ENCODE measurements around the gene ALDH5A1. TPM values are rescaled to one million over a fixed set of nuclear protein-coding genes. Genes with fewer than 3 reads are reported as not detected.

Gene ALDH5A1
- total RNA-seq, 1 donor from 2014 or later, result 15.9 TPM

DNA sequence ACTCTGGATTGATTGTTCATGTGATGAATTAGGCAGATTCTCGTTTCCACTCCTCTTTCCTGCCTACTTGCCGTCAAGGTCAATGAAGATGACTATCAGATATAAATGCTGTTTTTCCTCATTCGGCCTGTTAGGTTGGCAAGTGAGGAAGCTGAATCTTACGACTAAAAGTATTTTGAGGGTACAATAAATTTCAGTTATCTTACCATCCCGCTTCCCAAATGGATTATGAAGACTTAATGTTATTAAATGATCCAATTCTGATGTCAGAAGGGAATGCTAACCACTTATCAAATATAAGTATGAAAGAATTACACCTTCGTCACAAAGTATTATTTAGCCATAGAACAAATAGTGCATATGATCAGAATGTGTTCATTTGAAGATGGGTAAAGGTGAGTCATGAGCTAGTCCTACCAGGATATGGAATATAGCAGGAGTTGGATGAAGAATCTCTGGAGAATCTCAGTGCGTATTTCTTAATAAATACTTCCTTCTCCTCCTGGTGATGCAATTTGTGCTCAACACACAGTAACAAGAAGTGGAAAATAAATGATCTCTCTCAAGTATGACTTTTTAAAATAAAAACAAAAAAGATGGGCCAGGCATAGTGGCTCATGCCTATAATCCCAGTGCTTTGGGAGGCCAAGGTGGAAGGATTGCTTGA lies 10.0 kb upstream of the ALDH5A1 start:
- TF ChIP-seq, protein P1, sequence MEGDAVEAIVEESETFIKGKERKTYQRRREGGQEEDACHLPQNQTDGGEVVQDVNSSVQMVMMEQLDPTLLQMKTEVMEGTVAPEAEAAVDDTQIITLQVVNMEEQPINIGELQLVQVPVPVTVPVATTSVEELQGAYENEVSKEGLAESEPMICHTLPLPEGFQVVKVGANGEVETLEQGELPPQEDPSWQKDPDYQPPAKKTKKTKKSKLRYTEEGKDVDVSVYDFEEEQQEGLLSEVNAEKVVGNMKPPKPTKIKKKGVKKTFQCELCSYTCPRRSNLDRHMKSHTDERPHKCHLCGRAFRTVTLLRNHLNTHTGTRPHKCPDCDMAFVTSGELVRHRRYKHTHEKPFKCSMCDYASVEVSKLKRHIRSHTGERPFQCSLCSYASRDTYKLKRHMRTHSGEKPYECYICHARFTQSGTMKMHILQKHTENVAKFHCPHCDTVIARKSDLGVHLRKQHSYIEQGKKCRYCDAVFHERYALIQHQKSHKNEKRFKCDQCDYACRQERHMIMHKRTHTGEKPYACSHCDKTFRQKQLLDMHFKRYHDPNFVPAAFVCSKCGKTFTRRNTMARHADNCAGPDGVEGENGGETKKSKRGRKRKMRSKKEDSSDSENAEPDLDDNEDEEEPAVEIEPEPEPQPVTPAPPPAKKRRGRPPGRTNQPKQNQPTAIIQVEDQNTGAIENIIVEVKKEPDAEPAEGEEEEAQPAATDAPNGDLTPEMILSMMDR (IDR thresholded peaks at IDR 0.05), result no peak
- DNase-seq (no peak), ATAC-seq (ENCODE audit: low read depth) (no peak)
- no peak overlapping the region for H3K4me3 Mint-ChIP-seq
- H3K36me3 Mint-ChIP-seq (ENCODE audit: low read depth), result peaks cover 6% of the 10 kb centered on the region
- CTCF ChIA-PET, result no interaction called here
- no peak overlapping the region for H3K27ac Mint-ChIP-seq
- H3K9me3 Mint-ChIP-seq, result no peaks in the 10 kb centered on the region
- no peaks in the 10 kb centered on the region for H3K27me3 Mint-ChIP-seq
- H3K4me1 Mint-ChIP-seq, result no peaks in the 10 kb centered on the region
- POLR2A ChIA-PET, result no interaction called here
- intact Hi-C loops (cut with micrococcal nuclease), result no loop called here

DNA sequence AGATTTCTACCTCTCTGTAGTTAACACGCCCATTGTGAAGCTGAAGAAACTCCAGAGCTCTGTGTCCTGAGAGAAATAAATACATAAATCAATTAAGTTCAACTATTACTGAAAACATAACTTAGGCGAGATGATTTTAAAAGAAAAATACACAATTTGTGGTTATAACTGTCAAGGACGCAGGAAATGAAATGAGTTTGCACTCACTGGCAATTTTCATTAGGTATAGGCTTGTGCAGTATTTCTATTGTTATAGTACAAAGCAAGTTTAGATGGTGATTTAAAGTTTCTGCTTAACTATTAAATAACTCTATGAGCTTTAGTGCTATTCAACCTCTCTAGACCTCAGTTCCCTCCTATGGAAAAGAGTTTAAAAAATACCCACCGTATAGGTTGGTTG lies 8.7 kb upstream of the ALDH5A1 start:
- TF ChIP-seq, protein P1 (IDR thresholded peaks at IDR 0.05), result no peak
- no peak overlapping the region for H3K4me3 Mint-ChIP-seq
- peaks cover 6% of the 10 kb centered on the region for H3K36me3 Mint-ChIP-seq (ENCODE audit: low read depth)
- no peak overlapping the region for H3K27ac Mint-ChIP-seq
- H3K27me3 Mint-ChIP-seq, result no peaks in the 10 kb centered on the region
- CTCF ChIA-PET, result no interaction called here
- ATAC-seq (ENCODE audit: low read depth) (no peak), DNase-seq (no peak)
- POLR2A ChIA-PET, result no interaction called here
- intact Hi-C loops (cut with micrococcal nuclease), result no loop called here
- no peaks in the 10 kb centered on the region for H3K9me3 Mint-ChIP-seq
- no peaks in the 10 kb centered on the region for H3K4me1 Mint-ChIP-seq

DNA sequence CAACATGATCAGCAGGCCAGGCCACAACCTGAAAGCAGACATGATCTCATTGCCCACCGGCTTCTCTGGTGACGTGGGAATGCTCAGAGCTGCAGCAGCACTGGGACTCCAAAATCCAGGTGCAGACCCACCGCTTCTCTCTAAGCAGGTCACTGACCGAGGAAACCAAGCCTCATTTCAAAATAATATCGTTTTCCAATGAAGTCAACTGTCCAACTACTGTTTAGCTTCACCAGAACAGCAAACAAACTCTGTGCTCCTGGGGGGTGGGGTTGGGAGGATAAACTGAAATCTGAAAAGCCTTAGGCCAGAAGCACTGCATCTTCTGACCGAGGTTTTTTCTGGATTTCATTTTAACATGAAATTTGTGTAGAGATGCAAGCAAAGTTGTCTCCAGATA lies 5.3 kb upstream of the ALDH5A1 start, which contains the start of gene GPLD1:
Gene GPLD1, minus strand, starts transcription at position 109 of the 400 bp plus-strand sequence. Its CDS starts 67 bp downstream, at position 42.
- intact Hi-C loops (cut with micrococcal nuclease), result no loop called here

DNA sequence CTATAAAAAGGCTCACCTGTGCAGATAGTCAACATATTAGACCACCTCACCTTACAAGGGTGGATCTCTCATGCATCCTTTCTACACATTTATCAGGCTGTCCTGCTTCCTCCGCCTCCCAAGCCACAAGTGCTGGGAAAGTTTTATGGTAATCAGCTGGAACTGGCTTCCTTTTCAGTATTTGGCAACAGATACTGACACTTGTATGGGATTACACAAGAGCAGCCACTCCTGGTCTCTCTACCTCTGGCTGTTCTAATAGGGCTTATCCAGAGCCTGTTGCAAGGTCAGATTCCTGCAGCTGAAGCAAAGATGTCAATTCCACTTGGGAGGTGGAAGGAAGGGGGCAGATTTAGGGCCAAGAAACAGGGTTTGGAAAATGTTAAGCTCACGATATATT lies 4.9 kb upstream of the ALDH5A1 start:
- peaks cover 13% of the 10 kb centered on the region for H3K4me1 Mint-ChIP-seq
- CTCF ChIA-PET, result interaction anchor here (1.1 kb wide), 1 partner anchor 11 kb away, joined by 3 read pairs; no protein-coding TSS in a partner anchor

More for the DNA sequence above, 5.3 kb upstream of the ALDH5A1 start, which contains the start of gene GPLD1:
- TF ChIP-seq, protein P1 (IDR thresholded peaks at IDR 0.05), result no peak
- POLR2A ChIA-PET, result no interaction called here
- no peak for DNase-seq
- peaks cover 6% of the 10 kb centered on the region for H3K36me3 Mint-ChIP-seq (ENCODE audit: low read depth)
- CTCF ChIA-PET, result interaction anchor here (1.1 kb wide), 1 partner anchor 11 kb away, joined by 3 read pairs; no protein-coding TSS in a partner anchor
- H3K9me3 Mint-ChIP-seq, result no peaks in the 10 kb centered on the region
- H3K27me3 Mint-ChIP-seq, result no peaks in the 10 kb centered on the region
- peaks cover 11% of the 10 kb centered on the region for H3K4me1 Mint-ChIP-seq
- H3K27ac Mint-ChIP-seq, result no peak within 1 kb of the TSS
- H3K4me3 Mint-ChIP-seq, result no peak within 1 kb of the TSS
- ATAC-seq (ENCODE audit: low read depth), result no peak

DNA sequence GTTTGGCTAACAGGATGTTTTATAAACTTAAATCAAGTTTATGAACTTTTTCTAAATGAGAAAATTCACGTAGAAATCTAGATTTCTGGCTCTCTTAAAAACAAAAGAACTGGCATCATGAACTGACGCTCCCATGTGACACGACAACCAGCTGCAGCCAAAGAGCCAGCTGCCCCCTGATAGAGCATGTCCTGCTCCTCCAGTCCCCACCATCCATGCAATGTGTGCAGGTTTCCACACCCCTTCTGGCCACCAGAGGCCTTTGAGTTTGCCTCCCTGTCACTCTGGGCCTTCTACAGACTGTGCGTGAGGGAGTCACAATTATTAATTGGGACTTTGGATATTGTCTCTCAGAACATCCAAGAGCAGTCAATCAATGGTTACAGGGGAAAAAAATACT lies 3.8 kb upstream of the ALDH5A1 start:
- no peak for DNase-seq
- CTCF ChIA-PET, result no interaction called here
- intact Hi-C loops (cut with micrococcal nuclease), result loop anchor here (5.0 to 10.0 kb wide), 2 partner anchors 59 to 284 kb away; partner anchors contain the start of gene GMNN

More for the DNA sequence above, 4.9 kb upstream of the ALDH5A1 start:
- peaks cover 4% of the 10 kb centered on the region for H3K36me3 Mint-ChIP-seq (ENCODE audit: low read depth)
- no peak overlapping the region for H3K27ac Mint-ChIP-seq
- DNase-seq (no peak), ATAC-seq (ENCODE audit: low read depth) (no peak)
- H3K4me3 Mint-ChIP-seq, result no peak overlapping the region
- intact Hi-C loops (cut with micrococcal nuclease), result loop anchor here (5.0 to 10.0 kb wide), 2 partner anchors 58 to 285 kb away; partner anchors contain the start of gene GMNN
- H3K27me3 Mint-ChIP-seq, result no peaks in the 10 kb centered on the region
- POLR2A ChIA-PET, result no interaction called here
- TF ChIP-seq, protein P1 (IDR thresholded peaks at IDR 0.05), result no peak
- H3K9me3 Mint-ChIP-seq, result no peaks in the 10 kb centered on the region

More for the DNA sequence above, 3.8 kb upstream of the ALDH5A1 start:
- ATAC-seq (ENCODE audit: low read depth), result no peak
- peaks cover 5% of the 10 kb centered on the region for H3K36me3 Mint-ChIP-seq (ENCODE audit: low read depth)
- POLR2A ChIA-PET, result no interaction called here
- H3K27ac Mint-ChIP-seq, result no peak overlapping the region
- H3K4me1 Mint-ChIP-seq, result peaks cover 19% of the 10 kb centered on the region
- H3K4me3 Mint-ChIP-seq, result no peak overlapping the region
- TF ChIP-seq, protein P1 (IDR thresholded peaks at IDR 0.05), result no peak
- no peaks in the 10 kb centered on the region for H3K9me3 Mint-ChIP-seq
- no peaks in the 10 kb centered on the region for H3K27me3 Mint-ChIP-seq

Data from activated B cell treated with CpG ODN at 0.5 μM for 24 hours (primary cell).